ENCODE measurements around the gene RWDD2A.
A peak's percentile ranks its signal among the peaks of the same experiment; 100 is the strongest.

The RWDD2A gene

GRCh38 chr6:83183082-83183828 lies 9.9 kb upstream of the RWDD2A start:
- no peak for TF ChIP-seq EZH2phosphoT487 (IDR thresholded peaks at IDR 0.05; ENCODE audit: borderline replicate concordance)
- no peak for TF ChIP-seq CTCF (conservative IDR thresholded peaks at IDR 0.05; ENCODE audit: low read length)
- H3K9me2 ChIP-seq (replicated peaks; ENCODE audit: low read depth, low read length): no peaks in the 10 kb centered on the region
- H3K4me3 ChIP-seq (ENCODE audit: low read length, poor library complexity, severe bottlenecking): no peak overlapping the region
- H3K4me1 ChIP-seq (ENCODE audit: insufficient read depth, low read length, poor library complexity, severe bottlenecking): peaks cover under 1% of the 10 kb centered on the region
- H3K27me3 ChIP-seq (ENCODE audit: insufficient read depth, low read length, poor library complexity, severe bottlenecking): no peaks in the 10 kb centered on the region
- H2AFZ ChIP-seq (ENCODE audit: low read length): no peak overlapping the region
- no peak overlapping the region for H3K9ac ChIP-seq (ENCODE audit: low read depth, low read length, poor library complexity, severe bottlenecking)
- no peaks in the 10 kb centered on the region for H3K9me3 ChIP-seq (ENCODE audit: insufficient read depth, low read depth, low read length)
- no peaks in the 10 kb centered on the region for H4K20me1 ChIP-seq (ENCODE audit: insufficient read depth, low read length, poor library complexity, severe bottlenecking)
- H3K79me2 ChIP-seq (ENCODE audit: insufficient read depth, low read length): no peaks in the 10 kb centered on the region
- H3F3A ChIP-seq (ENCODE audit: low read depth): no peaks in the 10 kb centered on the region
- no peak overlapping the region for H3K4me2 ChIP-seq (ENCODE audit: low read depth, low read length, poor library complexity, severe bottlenecking)
- peaks cover 12% of the 10 kb centered on the region; the same call in 1 of the 2 replicates for H3K36me3 ChIP-seq (ENCODE audit: insufficient read depth, low read length)

- Histone ChIP-seq H3K4me2 (ENCODE audit: low read depth, low read length, poor library complexity, severe bottlenecking) (no peak overlapping the region), H3K79me2 (ENCODE audit: insufficient read depth, low read length) (peaks cover 11% of the 10 kb centered on the region), H3F3A (ENCODE audit: low read depth) (no peaks in the 10 kb centered on the region), H3K4me1 (ENCODE audit: insufficient read depth, low read length, poor library complexity, severe bottlenecking) (peaks cover 6% of the 10 kb centered on the region), H3K4me3 (ENCODE audit: low read length, poor library complexity, severe bottlenecking) (no peak overlapping the region), H3K36me3 (ENCODE audit: insufficient read depth, low read length) (0 out of 2 replicates have a peak, but pooled peaks cover 9% of the 10 kb centered on the region), H3K9me3 (ENCODE audit: insufficient read depth, low read depth, low read length) (no peaks in the 10 kb centered on the region), H3K9me2 (replicated peaks; ENCODE audit: low read depth, low read length) (no peaks in the 10 kb centered on the region), H3K27me3 (ENCODE audit: insufficient read depth, low read length, poor library complexity, severe bottlenecking) (no peaks in the 10 kb centered on the region), H2AFZ (ENCODE audit: low read length) (no peak overlapping the region), H3K9ac (ENCODE audit: low read depth, low read length, poor library complexity, severe bottlenecking) (no peak overlapping the region), H4K20me1 (ENCODE audit: insufficient read depth, low read length, poor library complexity, severe bottlenecking) (peaks cover 6% of the 10 kb centered on the region)
- TF ChIP-seq EZH2phosphoT487 (IDR thresholded peaks at IDR 0.05; ENCODE audit: borderline replicate concordance) (no peak), CTCF (conservative IDR thresholded peaks at IDR 0.05; ENCODE audit: low read length) (no peak)
Measured at GRCh38 chr6:83185096-83185495, 8.1 kb upstream of the RWDD2A start.

GRCh38 chr6:83188501-83188900 lies 4.7 kb upstream of the RWDD2A start:
- Histone ChIP-seq H3K79me2 (ENCODE audit: insufficient read depth, low read length) (peaks cover 35% of the 10 kb centered on the region), H3K4me2 (ENCODE audit: low read depth, low read length, poor library complexity, severe bottlenecking) (peak overlapping the region; percentile 56), H3K36me3 (ENCODE audit: insufficient read depth, low read length) (no peaks in the 10 kb centered on the region), H3K9me3 (ENCODE audit: insufficient read depth, low read depth, low read length) (no peaks in the 10 kb centered on the region), H3F3A (ENCODE audit: low read depth) (no peaks in the 10 kb centered on the region), H3K9ac (ENCODE audit: low read depth, low read length, poor library complexity, severe bottlenecking) (no peak overlapping the region), H4K20me1 (ENCODE audit: insufficient read depth, low read length, poor library complexity, severe bottlenecking) (peaks cover 6% of the 10 kb centered on the region), H3K9me2 (replicated peaks; ENCODE audit: low read depth, low read length) (no peaks in the 10 kb centered on the region), H2AFZ (ENCODE audit: low read length) (no peak overlapping the region), H3K4me3 (ENCODE audit: low read length, poor library complexity, severe bottlenecking) (no peak overlapping the region), H3K27me3 (ENCODE audit: insufficient read depth, low read length, poor library complexity, severe bottlenecking) (no peaks in the 10 kb centered on the region), H3K4me1 (ENCODE audit: insufficient read depth, low read length, poor library complexity, severe bottlenecking) (peaks cover 28% of the 10 kb centered on the region)
- TF ChIP-seq EZH2phosphoT487 (IDR thresholded peaks at IDR 0.05; ENCODE audit: borderline replicate concordance): no peak
- no peak for TF ChIP-seq CTCF (conservative IDR thresholded peaks at IDR 0.05; ENCODE audit: low read length)
